Endothelial cell of umbilical vein (primary cell): ENCODE data around the gene PDLIM5. TPM values are rescaled to one million over a fixed set of nuclear protein-coding genes. Genes with fewer than 3 reads are reported as not detected.

Experiments
- BruUV-seq: library from RNA; stranded (reverse); fragments of 400-500 nt; replicated peaks from 2 replicates; lab custom pipeline; 2021; lab: Mats Ljungman, UMichigan
- CTCF ChIA-PET: fragments of 300-600, 350-600 bp; sonication (Branson Sonifier 250); formaldehyde crosslinking; loops from one replicate; lab custom pipeline; 2021; ENCODE audit warnings: antibody characterized with exemption, inconsistent platforms; lab: Charles Lee
- POLR2A ChIA-PET: fragments of 300-600, 350-600 bp; sonication (Branson Sonifier 250); formaldehyde crosslinking; loops from one replicate; lab custom pipeline; 2021; ENCODE audit warnings: antibody characterized with exemption, inconsistent platforms; lab: Charles Lee
- DNase-seq: peaks from one replicate; pipeline ENCODE4 v3.0.0-alpha.2; 2011; ENCODE audit warnings: low read depth, low spot score
- FAIRE-seq: peaks from 2 replicates; lab custom pipeline; 2011; peaks lifted over from hg19 to GRCh38; lab: Jason Lieb, UNC
- H2AFZ ChIP-seq: 2 replicates; pipeline ENCODE4 v1.6.0; 2012; ENCODE audit warnings: low read depth, low read length, control low read depth, inconsistent platforms
- H3K27ac ChIP-seq: 2 replicates; pipeline ENCODE4 v1.5.1; 2011; ENCODE audit warnings: low read depth, mild to moderate bottlenecking, control low read depth, low read length, moderate library complexity; ENCODE audit not compliant: insufficient read depth
- H3K27me3 ChIP-seq, 2 experiments: 2 replicates each; pipeline versions ENCODE4 v1.6.0 to v1.6.1; 2011; ENCODE audit warnings: low read length in 2 of 2, mixed read lengths in 1 of 2; ENCODE audit not compliant: control insufficient read depth in 2 of 2, insufficient read depth in 2 of 2
- H3K36me3 ChIP-seq, 2 experiments: 2 replicates in 1 of 2; 3 replicates in 1 of 2; pipeline ENCODE4 v1.5.1; 2011; ENCODE audit warnings: low read length in 2 of 2, mild to moderate bottlenecking in 1 of 2, moderate library complexity in 1 of 2; ENCODE audit not compliant: control insufficient read depth in 2 of 2, insufficient read depth in 2 of 2; ENCODE audit errors: extremely low read depth in 1 of 2
- H3K4me1 ChIP-seq: 3 replicates; pipeline ENCODE4 v1.5.1; 2011; ENCODE audit warnings: mild to moderate bottlenecking, low read length; ENCODE audit not compliant: control insufficient read depth, insufficient read depth; ENCODE audit errors: extremely low read depth
- H3K4me2 ChIP-seq: 2 replicates; pipeline ENCODE4 v1.6.1; 2011; ENCODE audit warnings: low read length, control low read depth, mixed read lengths; ENCODE audit not compliant: insufficient read depth
- H3K4me3 ChIP-seq, 3 experiments: fragments of 200-600 bp in 1 of 3; sonication (generic), shearing (Covaris generic) in 1 of 3; replicated peaks in 1 of 3; 2 replicates each; pipeline ENCODE4 v1.5.1; 2011 to 2016; ENCODE audit warnings: control low read depth in 3 of 3, low read length in 3 of 3, mild to moderate bottlenecking in 2 of 3, inconsistent platforms in 1 of 3, low read depth in 1 of 3, moderate library complexity in 1 of 3; ENCODE audit not compliant: insufficient read depth in 1 of 3
- H3K79me2 ChIP-seq: 2 replicates; pipeline ENCODE4 v1.6.0; 2012; ENCODE audit warnings: low read length, inconsistent platforms; ENCODE audit not compliant: control insufficient read depth, insufficient read depth
- H3K9ac ChIP-seq: replicated peaks from 2 replicates; pipeline ENCODE3; 2011; ENCODE audit warnings: low read length, control low read depth; ENCODE audit not compliant: insufficient read depth; ENCODE audit errors: extremely low read depth
- H3K9me1 ChIP-seq: replicated peaks from 3 replicates; pipeline ENCODE4 v1.6.0; 2011; ENCODE audit warnings: mild to moderate bottlenecking, low read length; ENCODE audit not compliant: control insufficient read depth, insufficient read depth; ENCODE audit errors: extremely low read depth
- H3K9me3 ChIP-seq: replicated peaks from 2 replicates; pipeline ENCODE4 v1.5.1; 2012; ENCODE audit warnings: low read length, inconsistent platforms; ENCODE audit not compliant: control insufficient read depth, insufficient read depth
- H4K20me1 ChIP-seq: replicated peaks from 2 replicates; pipeline ENCODE3; 2011; ENCODE audit warnings: mild to moderate bottlenecking, low read length; ENCODE audit not compliant: control insufficient read depth, insufficient read depth; ENCODE audit errors: extremely low read depth
- EZH2 ChIP-seq: IDR thresholded peaks from 2 replicates; pipeline ENCODE4 v1.6.1; 2012; ENCODE audit warnings: borderline replicate concordance, low read depth, mild to moderate bottlenecking, moderate library complexity, low read length, inconsistent platforms; ENCODE audit not compliant: severe bottlenecking
- FOS ChIP-seq: IDR thresholded peaks from 2 replicates; pipeline ENCODE4 v1.6.1; 2011; ENCODE audit warnings: mild to moderate bottlenecking, low read length, moderate library complexity, borderline replicate concordance; ENCODE audit not compliant: insufficient read depth
- GATA2 ChIP-seq: IDR thresholded peaks from 2 replicates; pipeline ENCODE4 v1.7.0; 2011; ENCODE audit warnings: low read depth, mild to moderate bottlenecking, moderate library complexity, mixed read lengths, low read length; ENCODE audit not compliant: insufficient read length, insufficient read depth
- JUN ChIP-seq: IDR thresholded peaks from 2 replicates; pipeline ENCODE4 v1.6.1; 2011; ENCODE audit warnings: borderline replicate concordance, low read depth; ENCODE audit not compliant: insufficient read length, insufficient read depth
- MYC ChIP-seq: IDR thresholded peaks from one replicate; pipeline ENCODE4 v1.6.1; 2011; ENCODE audit warnings: mild to moderate bottlenecking, low read depth, low read length
- POLR2A ChIP-seq: IDR thresholded peaks from 2 replicates; pipeline ENCODE4 v1.6.1; 2012; ENCODE audit warnings: low read depth, mild to moderate bottlenecking, control low read depth, low read length
- POLR2AphosphoS5 ChIP-seq: IDR thresholded peaks from 2 replicates; pipeline ENCODE4 v1.6.1; 2012; ENCODE audit warnings: low read depth, mild to moderate bottlenecking, control low read depth, low read length, moderate library complexity; ENCODE audit not compliant: insufficient read depth
- dilution Hi-C: fragments of 300-500 bp; cut with MboI; formaldehyde crosslinking; loops from one replicate; pipeline ENCODE4 v1.15.0; 2019; ENCODE audit warnings: low sequenced_read_pairs; ENCODE audit not compliant: extremely low pct_ligation_motif_present
- intact Hi-C: fragments of 100-400 bp; cut with micrococcal nuclease; formaldehyde crosslinking; loops from one replicate; pipeline ENCODE4 v1.10.0; 2022
- polyA plus RNA-seq, 4 experiments: library from polyadenylated mRNA; depleted of rRNA in 3 of 4; stranded (reverse) in 3 of 4; unstranded in 1 of 4; fragments of >200 nt; gene quantifications; 2 replicates each; pipeline versions ENCODE4 v1.2.1 to v1.2.3, GENCODE V29; 2011 to 2012; ENCODE audit warnings: missing spikeins in 1 of 4
- total RNA-seq: library from RNA; stranded (reverse); gene quantifications from 2 replicates; pipeline ENCODE4 v1.2.3, GENCODE V29; 2021
- TF ChIP-seq, protein P1 (sequence below): IDR thresholded peaks from 2 replicates; pipeline ENCODE4 v1.6.1; 2011; ENCODE audit not compliant: insufficient read depth, insufficient read length
- TF ChIP-seq, protein P2 (sequence below), 2 donors: IDR thresholded peaks; 1 replicate in 1 of 2; 2 replicates in 1 of 2; pipeline ENCODE4 v1.5.1; 2011; ENCODE audit warnings: low read length in 2 of 2, mild to moderate bottlenecking in 2 of 2, moderate library complexity in 2 of 2, control low read depth in 1 of 2, inconsistent platforms in 1 of 2, low read depth in 1 of 2; ENCODE audit not compliant: insufficient read depth in 1 of 2; ENCODE audit errors: extremely low read depth in 1 of 2

Gene PDLIM5
- total and polyA plus RNA-seq, 2 donors (not counting 3 experiments of a cell fraction or from before 2014, with no cell fraction given), result 243 to 310 TPM

- H3K27ac ChIP-seq, result no peak overlapping the region
- no peak overlapping the region for H3K4me2 ChIP-seq
- no peaks in the 10 kb centered on the region for H3K9me1 ChIP-seq
- H3K27me3 ChIP-seq, result no peaks in the 10 kb centered on the region
- H3K4me3 ChIP-seq, result no peak overlapping the region
- no peaks in the 10 kb centered on the region for H4K20me1 ChIP-seq
- TF ChIP-seq FOS (no peak), EZH2 (no peak), POLR2AphosphoS5 (no peak), GATA2 (no peak), MYC (no peak), POLR2A (no peak), JUN (no peak)
- TF ChIP-seq, protein P1, sequence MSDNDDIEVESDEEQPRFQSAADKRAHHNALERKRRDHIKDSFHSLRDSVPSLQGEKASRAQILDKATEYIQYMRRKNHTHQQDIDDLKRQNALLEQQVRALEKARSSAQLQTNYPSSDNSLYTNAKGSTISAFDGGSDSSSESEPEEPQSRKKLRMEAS, result no peak
- TF ChIP-seq, protein P2, sequence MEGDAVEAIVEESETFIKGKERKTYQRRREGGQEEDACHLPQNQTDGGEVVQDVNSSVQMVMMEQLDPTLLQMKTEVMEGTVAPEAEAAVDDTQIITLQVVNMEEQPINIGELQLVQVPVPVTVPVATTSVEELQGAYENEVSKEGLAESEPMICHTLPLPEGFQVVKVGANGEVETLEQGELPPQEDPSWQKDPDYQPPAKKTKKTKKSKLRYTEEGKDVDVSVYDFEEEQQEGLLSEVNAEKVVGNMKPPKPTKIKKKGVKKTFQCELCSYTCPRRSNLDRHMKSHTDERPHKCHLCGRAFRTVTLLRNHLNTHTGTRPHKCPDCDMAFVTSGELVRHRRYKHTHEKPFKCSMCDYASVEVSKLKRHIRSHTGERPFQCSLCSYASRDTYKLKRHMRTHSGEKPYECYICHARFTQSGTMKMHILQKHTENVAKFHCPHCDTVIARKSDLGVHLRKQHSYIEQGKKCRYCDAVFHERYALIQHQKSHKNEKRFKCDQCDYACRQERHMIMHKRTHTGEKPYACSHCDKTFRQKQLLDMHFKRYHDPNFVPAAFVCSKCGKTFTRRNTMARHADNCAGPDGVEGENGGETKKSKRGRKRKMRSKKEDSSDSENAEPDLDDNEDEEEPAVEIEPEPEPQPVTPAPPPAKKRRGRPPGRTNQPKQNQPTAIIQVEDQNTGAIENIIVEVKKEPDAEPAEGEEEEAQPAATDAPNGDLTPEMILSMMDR (IDR thresholded peaks at IDR 0.05; ENCODE audit: extremely low read depth in 1 of 2, insufficient read depth in 1 of 2, low read depth in 1 of 2, low read length in 2 of 2), result no peak
- no peak overlapping the region for H2AFZ ChIP-seq
- intact Hi-C loops (no loop called here), dilution Hi-C loops (no loop called here)
- ChIA-PET POLR2A (no interaction called here), CTCF (no interaction called here)
- H3K79me2 ChIP-seq, result no peaks in the 10 kb centered on the region
- no peaks in the 10 kb centered on the region for H3K36me3 ChIP-seq
- no peak for FAIRE-seq
- no peak overlapping the region for H3K9ac ChIP-seq
- H3K4me1 ChIP-seq, result peaks cover 15% of the 10 kb centered on the region
- no peak for DNase-seq
- H3K9me3 ChIP-seq, result no peaks in the 10 kb centered on the region
- no TSS peak for BruUV-seq
Observed at GRCh38 chr4:94446386-94446785, 5.4 kb upstream of the PDLIM5 start.
